H9 (cell line): Measurements from ENCODE around the gene TTC23. TPM values are rescaled to one million over a fixed set of nuclear protein-coding genes. Genes with fewer than 3 reads are reported as not detected.

Source experiments
- DNase-seq: peaks from one replicate; pipeline ENCODE4 v3.0.0-alpha.2; 2017
- H2AFZ ChIP-seq: one replicate; pipeline ENCODE4 v1.6.1; 2013; ENCODE audit warnings: mild to moderate bottlenecking, low read length, control low read depth, moderate library complexity
- H2AK5ac ChIP-seq: 2 replicates; pipeline ENCODE4 v1.6.1; 2013; ENCODE audit warnings: low read length, control low read depth, mixed read lengths; ENCODE audit not compliant: insufficient read length
- H2BK120ac ChIP-seq: one replicate; pipeline ENCODE4 v1.6.1; 2013; ENCODE audit warnings: low read depth, mild to moderate bottlenecking, low read length, control low read depth, inconsistent platforms; ENCODE audit not compliant: poor library complexity, severe bottlenecking
- H2BK12ac ChIP-seq: 2 replicates; pipeline ENCODE4 v1.6.1; 2013; ENCODE audit warnings: low read length, control low read depth, mixed read lengths, low read depth; ENCODE audit not compliant: insufficient read length
- H2BK15ac ChIP-seq: 2 replicates; pipeline ENCODE4 v1.6.1; 2013; ENCODE audit warnings: low read depth, low read length, control low read depth
- H2BK20ac ChIP-seq: one replicate; pipeline ENCODE4 v1.6.1; 2013; ENCODE audit warnings: low read depth, mild to moderate bottlenecking, low read length, control low read depth, inconsistent platforms; ENCODE audit not compliant: poor library complexity, severe bottlenecking
- H2BK5ac ChIP-seq: 2 replicates; pipeline ENCODE4 v1.6.1; 2013; ENCODE audit warnings: low read length, control low read depth, mixed read lengths; ENCODE audit not compliant: insufficient read length
- H3K14ac ChIP-seq: 2 replicates; pipeline ENCODE4 v1.6.1; 2013; ENCODE audit warnings: low read length, control low read depth; ENCODE audit not compliant: insufficient read depth
- H3K18ac ChIP-seq: 2 replicates; pipeline ENCODE4 v1.6.1; 2013; ENCODE audit warnings: low read depth, mild to moderate bottlenecking, mixed read lengths, low read length, control low read depth; ENCODE audit not compliant: insufficient read length
- H3K23ac ChIP-seq: 2 replicates; pipeline ENCODE4 v1.6.1; 2013; ENCODE audit warnings: low read length, control low read depth, mixed read lengths, low read depth; ENCODE audit not compliant: insufficient read length
- H3K23me2 ChIP-seq: 2 replicates; pipeline ENCODE4 v1.6.1; 2013; ENCODE audit warnings: low read depth, mild to moderate bottlenecking, mixed read lengths, low read length, control low read depth; ENCODE audit not compliant: insufficient read length, poor library complexity, severe bottlenecking
- H3K27ac ChIP-seq: 2 replicates; pipeline ENCODE4 v1.5.1; 2013; ENCODE audit warnings: low read length, control low read depth, mixed read lengths, low read depth; ENCODE audit not compliant: insufficient read length
- H3K27me3 ChIP-seq: 2 replicates; pipeline ENCODE4 v1.6.1; 2013; ENCODE audit warnings: low read length, control low read depth, inconsistent platforms; ENCODE audit not compliant: insufficient read depth
- H3K4ac ChIP-seq: 2 replicates; pipeline ENCODE4 v1.6.1; 2013; ENCODE audit warnings: low read depth, mild to moderate bottlenecking, control low read depth, inconsistent platforms, low read length, moderate library complexity
- H3K4me1 ChIP-seq: 2 replicates; pipeline ENCODE4 v1.6.1; 2013; ENCODE audit warnings: low read length, control low read depth, inconsistent platforms; ENCODE audit not compliant: insufficient read depth
- H3K4me2 ChIP-seq: 2 replicates; pipeline ENCODE4 v1.6.1; 2013; ENCODE audit warnings: low read length, control low read depth, mixed read lengths; ENCODE audit not compliant: insufficient read length, insufficient read depth
- H3K56ac ChIP-seq: 2 replicates; pipeline ENCODE4 v1.6.1; 2013; ENCODE audit warnings: low read depth, mild to moderate bottlenecking, mixed read lengths, low read length, control low read depth; ENCODE audit not compliant: insufficient read length
- H3K79me1 ChIP-seq: 2 replicates; pipeline ENCODE4 v1.6.1; 2013; ENCODE audit warnings: low read depth, mild to moderate bottlenecking, moderate library complexity, low read length, control low read depth, inconsistent platforms; ENCODE audit not compliant: insufficient read depth, poor library complexity, severe bottlenecking
- H3K79me2 ChIP-seq: 2 replicates; pipeline ENCODE4 v1.6.1; 2013; ENCODE audit warnings: low read length, control low read depth, inconsistent platforms; ENCODE audit not compliant: insufficient read depth
- H3K9ac ChIP-seq: 2 replicates; pipeline ENCODE4 v1.6.1; 2013; ENCODE audit warnings: low read length, control low read depth, mixed read lengths; ENCODE audit not compliant: insufficient read length; ENCODE audit errors: extremely low read depth
- H3K9me3 ChIP-seq: one replicate; pipeline ENCODE4 v1.6.1; 2013; ENCODE audit warnings: low read depth, low read length, inconsistent platforms; ENCODE audit not compliant: control insufficient read depth
- H3T11ph ChIP-seq: one replicate; pipeline ENCODE4 v1.6.1; 2013; ENCODE audit warnings: mild to moderate bottlenecking, low read length, control low read depth, inconsistent platforms
- H4K20me1 ChIP-seq: one replicate; pipeline ENCODE4 v1.6.1; 2013; ENCODE audit not compliant: control insufficient read depth, insufficient read length, insufficient read depth
- H4K5ac ChIP-seq: 2 replicates; pipeline ENCODE4 v1.6.1; 2013; ENCODE audit warnings: low read depth, mild to moderate bottlenecking, mixed read lengths, low read length, control low read depth; ENCODE audit not compliant: insufficient read length
- H4K8ac ChIP-seq: replicated peaks from 2 replicates; pipeline ENCODE4 v1.6.1; 2013; ENCODE audit warnings: low read length, control low read depth, mixed read lengths, low read depth; ENCODE audit not compliant: insufficient read length
- H4K91ac ChIP-seq: 2 replicates; pipeline ENCODE4 v1.6.1; 2013; ENCODE audit warnings: low read depth, mild to moderate bottlenecking, moderate library complexity, mixed read lengths, low read length, control low read depth; ENCODE audit not compliant: insufficient read length
- H3K27ac Mint-ChIP-seq, 3 experiments: 2 replicates in 2 of 3; 3 replicates in 1 of 3; pipeline ENCODE4 v1.8.0; 2020 to 2021; ENCODE audit warnings: mixed read lengths in 3 of 3, mild to moderate bottlenecking in 1 of 3, moderate library complexity in 1 of 3
- H3K27me3 Mint-ChIP-seq: 2 replicates; pipeline ENCODE4 v1.8.0; 2021; ENCODE audit warnings: low read depth, mild to moderate bottlenecking, moderate library complexity, mixed read lengths
- H3K36me3 Mint-ChIP-seq, 3 experiments: 2 replicates in 2 of 3; 3 replicates in 1 of 3; pipeline ENCODE4 v1.8.0; 2020 to 2021; ENCODE audit warnings: low read depth in 3 of 3, mixed read lengths in 3 of 3; ENCODE audit not compliant: insufficient read depth in 1 of 3
- H3K4me1 Mint-ChIP-seq, 2 experiments: 2 replicates each; pipeline ENCODE4 v1.8.0; 2020; ENCODE audit warnings: mixed read lengths in 2 of 2
- H3K4me3 Mint-ChIP-seq, 2 experiments: 2 replicates in 1 of 2; 3 replicates in 1 of 2; pipeline ENCODE4 v1.8.0; 2020 to 2021; ENCODE audit warnings: mild to moderate bottlenecking in 2 of 2, mixed read lengths in 2 of 2, moderate library complexity in 1 of 2
- H3K9me3 Mint-ChIP-seq, 2 experiments: 2 replicates in 1 of 2; 3 replicates in 1 of 2; pipeline ENCODE4 v1.8.0; 2020; ENCODE audit warnings: mild to moderate bottlenecking in 2 of 2, mixed read lengths in 2 of 2, moderate library complexity in 1 of 2
- CTCF ChIP-seq: fragments of 200-600 bp; sonication (generic); conservative IDR thresholded peaks from 3 replicates; pipeline ENCODE4 v1.8.0; 2021; ENCODE audit warnings: antibody characterized with exemption, mild to moderate bottlenecking
- WGBS: extraction: QIAGEN DNeasy Blood & Tissue Kit; methylation state at CpG from one replicate; pipeline ENCODE4 v1.1.7; 2013; ENCODE audit warnings: missing lambda C conversion rate, low lambda C conversion rate, mixed read lengths; ENCODE audit not compliant: insufficient read length; ENCODE audit errors: extremely low coverage; 5-methylcytosine and 5-hydroxymethylcytosine counted together
- total RNA-seq: library from RNA; stranded (reverse); gene quantifications from 2 replicates; pipeline ENCODE4 v1.2.1, GENCODE V29; 2021

Gene TTC23
- total RNA-seq, 1 experiment from 2014 or later: 14.3 TPM

GRCh38 chr15:99279290-99279689, 29.9 kb upstream of the TTC23 start:
- no peaks in the 10 kb centered on the region for H3K9me3 Mint-ChIP-seq
- no peak overlapping the region for H4K5ac ChIP-seq
- H3K9ac ChIP-seq: no peak overlapping the region
- H3K56ac ChIP-seq: no peak overlapping the region
- no peaks in the 10 kb centered on the region for H3K27me3 ChIP-seq
- no peak overlapping the region for H3T11ph ChIP-seq
- H2AFZ ChIP-seq: no peak overlapping the region
- H3K27ac Mint-ChIP-seq: no peak overlapping the region
- no peak overlapping the region for H2BK120ac ChIP-seq
- H3K79me2 ChIP-seq: no peaks in the 10 kb centered on the region
- no peak for DNase-seq
- no peak overlapping the region for H3K4ac ChIP-seq
- H3K36me3 Mint-ChIP-seq: no peaks in the 10 kb centered on the region
- H3K27ac ChIP-seq: no peak overlapping the region
- H3K4me1 Mint-ChIP-seq: peaks cover 8% of the 10 kb centered on the region in 2 experiments
- H3K27me3 Mint-ChIP-seq: no peaks in the 10 kb centered on the region
- H3K4me1 ChIP-seq: no peaks in the 10 kb centered on the region
- H2AK5ac ChIP-seq: no peak overlapping the region
- WGBS: no CpG with 5 or more reads among the region's 3 CpGs
- no peak overlapping the region for H3K18ac ChIP-seq
- H4K91ac ChIP-seq: no peak overlapping the region
- no peaks in the 10 kb centered on the region for H4K20me1 ChIP-seq
- H2BK5ac ChIP-seq: no peak overlapping the region
- H3K4me3 Mint-ChIP-seq: no peak overlapping the region
- no peaks in the 10 kb centered on the region for H3K23me2 ChIP-seq
- H3K9me3 ChIP-seq: no peaks in the 10 kb centered on the region
- H2BK15ac ChIP-seq: no peak overlapping the region
- H3K23ac ChIP-seq: no peak overlapping the region
- no peak overlapping the region for H2BK20ac ChIP-seq
- H4K8ac ChIP-seq: no peak overlapping the region
- no peak overlapping the region for H3K14ac ChIP-seq
- H3K4me2 ChIP-seq: no peak overlapping the region
- no peak for TF ChIP-seq CTCF
- no peaks in the 10 kb centered on the region for H3K79me1 ChIP-seq
- no peak overlapping the region for H2BK12ac ChIP-seq
